GM12865 (cell line): ENCODE data around the gene KIRREL3.

Experiments used
- DNase-seq: peaks from one replicate; pipeline ENCODE4 v3.0.0; 2010; ENCODE audit warnings: low read depth
- H3K4me3 ChIP-seq: 2 replicates; pipeline ENCODE4 v1.5.1; 2011; ENCODE audit warnings: mild to moderate bottlenecking, low read depth, low read length, control low read depth
- TF ChIP-seq, protein P1 (sequence below): IDR thresholded peaks from 2 replicates; pipeline ENCODE4 v1.5.1; 2011; ENCODE audit warnings: low read length, control low read depth, low read depth, inconsistent platforms; ENCODE audit not compliant: insufficient read depth; ENCODE audit errors: missing control alignments

The KIRREL3 gene

DNA sequence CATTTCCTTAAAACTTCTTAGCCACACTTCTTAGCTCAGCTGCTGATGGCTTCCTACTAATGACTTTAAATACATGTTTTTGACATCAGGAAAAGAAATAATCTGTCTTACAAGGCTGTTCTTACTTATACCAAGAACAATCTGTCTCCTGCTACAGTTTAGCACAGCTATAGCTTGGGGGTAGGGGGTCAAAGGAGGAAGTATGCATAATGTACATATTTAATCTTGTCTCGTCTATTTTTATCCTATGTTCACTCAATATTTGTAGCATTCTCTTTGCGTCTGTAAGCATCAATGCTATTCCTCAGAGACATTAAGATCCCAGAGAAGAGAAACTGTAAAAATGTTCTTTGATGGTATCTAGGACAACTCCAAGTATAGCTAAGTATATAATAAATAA lies 96.0 kb downstream of the KIRREL3 start:
- H3K4me3 ChIP-seq, result no peak overlapping the region
- TF ChIP-seq, protein P1, sequence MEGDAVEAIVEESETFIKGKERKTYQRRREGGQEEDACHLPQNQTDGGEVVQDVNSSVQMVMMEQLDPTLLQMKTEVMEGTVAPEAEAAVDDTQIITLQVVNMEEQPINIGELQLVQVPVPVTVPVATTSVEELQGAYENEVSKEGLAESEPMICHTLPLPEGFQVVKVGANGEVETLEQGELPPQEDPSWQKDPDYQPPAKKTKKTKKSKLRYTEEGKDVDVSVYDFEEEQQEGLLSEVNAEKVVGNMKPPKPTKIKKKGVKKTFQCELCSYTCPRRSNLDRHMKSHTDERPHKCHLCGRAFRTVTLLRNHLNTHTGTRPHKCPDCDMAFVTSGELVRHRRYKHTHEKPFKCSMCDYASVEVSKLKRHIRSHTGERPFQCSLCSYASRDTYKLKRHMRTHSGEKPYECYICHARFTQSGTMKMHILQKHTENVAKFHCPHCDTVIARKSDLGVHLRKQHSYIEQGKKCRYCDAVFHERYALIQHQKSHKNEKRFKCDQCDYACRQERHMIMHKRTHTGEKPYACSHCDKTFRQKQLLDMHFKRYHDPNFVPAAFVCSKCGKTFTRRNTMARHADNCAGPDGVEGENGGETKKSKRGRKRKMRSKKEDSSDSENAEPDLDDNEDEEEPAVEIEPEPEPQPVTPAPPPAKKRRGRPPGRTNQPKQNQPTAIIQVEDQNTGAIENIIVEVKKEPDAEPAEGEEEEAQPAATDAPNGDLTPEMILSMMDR, result no peak
- DNase-seq, result no peak

DNA sequence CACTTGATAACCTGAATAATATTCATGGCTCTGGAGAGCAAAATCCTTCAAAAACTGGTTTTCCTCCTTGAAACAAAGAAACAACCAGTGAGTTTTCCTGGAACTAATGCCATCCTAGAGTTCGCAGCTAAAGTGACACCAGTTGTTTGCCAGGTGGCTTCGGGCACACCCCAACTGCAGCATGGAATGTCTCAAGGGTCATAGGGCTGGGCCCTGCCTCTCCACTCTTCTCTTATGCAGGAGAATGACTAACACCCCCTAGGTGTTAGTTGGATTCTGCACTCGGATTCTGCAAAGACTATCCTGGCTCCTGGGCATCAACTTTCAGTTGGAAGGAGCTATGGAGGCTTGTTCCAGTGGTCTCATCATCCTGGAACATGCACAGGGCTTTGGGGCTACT lies 98.8 kb downstream of the KIRREL3 start:
- TF ChIP-seq, protein P1, result no peak
- H3K4me3 ChIP-seq, result no peak overlapping the region
- no peak for DNase-seq

DNA sequence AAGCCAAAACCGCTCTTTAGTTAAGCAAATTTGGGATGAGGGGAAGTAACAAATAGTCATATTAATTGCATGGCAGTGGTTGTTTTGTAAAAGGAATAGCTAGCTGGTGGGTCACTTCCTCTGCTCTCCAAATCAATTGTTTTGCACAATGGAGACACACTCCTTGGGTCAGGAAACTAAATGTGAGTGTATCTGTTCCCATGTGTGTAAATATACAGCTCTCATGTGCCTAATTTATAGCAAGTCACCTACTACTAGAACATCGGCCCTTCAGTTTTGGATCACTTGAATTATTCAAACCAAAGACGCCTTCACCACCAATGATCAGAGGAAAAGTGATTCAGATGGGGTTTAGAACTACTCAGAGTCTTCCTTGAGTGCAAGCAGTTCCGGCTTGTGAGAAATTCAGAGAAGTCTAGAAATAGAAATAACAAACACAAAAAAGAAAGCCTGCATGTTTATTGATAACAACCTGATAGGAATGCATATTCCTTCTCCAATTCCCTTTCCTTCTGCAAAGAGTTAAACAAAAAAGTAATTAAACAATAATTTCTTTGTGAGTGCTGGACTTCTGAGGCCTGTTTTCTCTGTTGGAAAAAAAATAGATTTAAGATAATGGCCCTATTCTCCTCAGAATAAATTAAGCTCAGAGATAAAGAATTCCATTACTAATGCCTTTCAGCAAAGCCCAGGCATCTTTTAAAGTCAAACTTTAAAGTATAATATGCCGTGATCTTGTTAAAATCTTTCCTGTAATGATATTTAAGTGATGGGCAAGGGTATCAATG lies 100.4 kb downstream of the KIRREL3 start:
- H3K4me3 ChIP-seq, result no peak overlapping the region
- DNase-seq, result no peak
- TF ChIP-seq, protein P1, result no peak

DNA sequence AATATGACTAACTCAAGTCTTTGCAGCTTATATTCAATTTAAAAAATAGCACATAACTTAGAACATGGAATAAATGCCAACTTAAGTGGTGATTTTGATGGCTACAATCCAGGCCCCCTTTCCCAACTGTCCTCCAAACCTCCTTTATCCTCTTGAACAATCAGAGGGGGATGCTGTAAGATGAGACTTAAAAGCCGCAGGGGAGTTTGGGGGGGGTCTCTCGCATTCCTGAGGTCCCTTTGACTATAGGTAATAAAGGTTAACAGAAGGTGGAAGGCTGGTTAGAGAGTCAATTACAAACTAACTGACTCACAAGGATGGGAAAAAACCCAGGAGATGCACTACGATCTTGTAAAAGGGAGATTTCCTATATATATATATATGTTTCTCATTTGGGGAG lies 101.8 kb downstream of the KIRREL3 start:
- DNase-seq, result no peak
- no peak overlapping the region for H3K4me3 ChIP-seq
- TF ChIP-seq, protein P1, result no peak

DNA sequence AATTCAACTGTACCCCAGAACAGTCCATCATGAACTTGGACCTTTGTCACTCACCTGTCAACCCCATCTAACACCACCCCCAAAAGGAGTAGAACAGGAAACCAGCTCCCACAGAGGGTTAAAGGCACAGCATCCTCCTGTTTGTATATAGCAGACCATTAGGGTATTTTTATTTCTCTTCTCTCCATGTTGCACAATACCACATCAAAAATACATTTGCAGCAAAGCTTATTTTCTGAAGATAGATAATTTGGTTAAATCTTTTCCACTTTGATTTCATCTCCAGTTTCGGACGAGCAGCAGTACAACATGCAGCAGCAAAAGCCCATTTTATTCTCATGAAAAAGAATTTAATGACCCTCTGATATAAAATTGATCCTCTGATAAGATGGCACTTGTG lies 103.1 kb downstream of the KIRREL3 start:
- no peak for DNase-seq
- no peak overlapping the region for H3K4me3 ChIP-seq
- TF ChIP-seq, protein P1, result no peak

DNA sequence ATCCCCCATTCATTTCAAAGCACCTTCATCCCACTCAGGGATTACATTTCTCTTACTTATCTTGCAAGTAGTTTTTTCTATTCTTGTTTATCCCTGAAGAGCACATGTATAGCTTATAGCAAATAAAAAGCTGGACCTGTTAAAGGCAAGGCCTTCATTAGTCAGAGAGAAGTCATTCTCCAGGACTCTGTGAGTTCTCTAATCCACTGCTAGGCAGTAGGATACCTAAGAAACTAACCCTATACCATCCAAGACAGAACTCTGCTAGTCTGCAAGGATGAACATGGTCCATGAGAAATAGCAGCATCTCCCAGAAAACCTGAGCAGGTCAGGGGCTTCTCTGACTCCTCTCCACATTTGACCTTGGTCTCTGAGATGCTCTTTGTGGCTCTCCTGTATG lies 104.5 kb downstream of the KIRREL3 start:
- no peak overlapping the region for H3K4me3 ChIP-seq
- TF ChIP-seq, protein P1, result no peak
- no peak for DNase-seq

DNA sequence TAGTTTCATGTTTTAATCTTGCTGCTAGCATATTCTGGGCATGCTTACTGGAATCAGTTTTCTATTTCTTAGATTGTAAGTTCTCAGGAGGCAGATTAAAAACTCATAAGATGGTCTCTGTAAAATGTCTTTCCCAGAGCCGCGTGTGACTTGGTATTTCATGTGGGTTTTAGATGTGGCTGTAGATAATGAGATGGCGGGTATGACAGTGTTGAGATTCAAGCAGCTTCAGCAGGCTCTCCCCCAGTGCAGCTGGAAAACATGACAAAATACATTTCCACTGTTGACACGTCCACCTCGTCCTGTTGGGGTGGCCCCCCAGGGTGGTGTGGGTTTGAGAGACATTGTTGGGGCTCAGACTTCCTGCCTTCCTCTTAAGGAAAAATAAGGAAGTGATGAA lies 106.8 kb downstream of the KIRREL3 start:
- TF ChIP-seq, protein P1, result no peak
- DNase-seq, result no peak
- H3K4me3 ChIP-seq, result no peak overlapping the region
